NB4 (cell line): ENCODE results near the gene ERBB4.

ENCODE experiments used
- TF ChIP-seq, protein P1 (sequence below): IDR thresholded peaks from 2 replicates; pipeline ENCODE4 v1.6.1; 2011; ENCODE audit warnings: low read depth, low read length
- TF ChIP-seq, protein P2 (sequence below): IDR thresholded peaks from one replicate; pipeline ENCODE4 v1.5.1; 2012; ENCODE audit warnings: low read depth, low read length

DNA sequence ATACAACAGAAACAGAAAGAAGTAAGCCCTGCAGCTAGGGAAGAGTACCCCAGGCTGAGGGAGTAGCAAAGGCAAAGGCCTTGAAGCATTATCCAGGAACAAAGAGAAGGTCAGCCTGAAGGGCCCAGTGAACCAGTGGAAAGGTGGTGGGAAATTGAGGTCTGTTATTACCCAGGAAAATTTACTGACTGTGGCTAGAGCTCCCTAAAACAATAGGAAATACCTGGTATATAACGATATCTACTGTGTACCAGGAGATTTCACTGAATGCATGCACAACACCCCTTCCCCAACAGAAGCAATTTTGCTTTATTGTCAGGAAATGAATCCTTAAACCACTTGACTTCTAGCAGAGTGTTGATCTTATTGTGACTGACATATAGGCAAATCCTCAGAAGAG is 365.3 kb downstream of the ERBB4 start:
- TF ChIP-seq, protein P1, sequence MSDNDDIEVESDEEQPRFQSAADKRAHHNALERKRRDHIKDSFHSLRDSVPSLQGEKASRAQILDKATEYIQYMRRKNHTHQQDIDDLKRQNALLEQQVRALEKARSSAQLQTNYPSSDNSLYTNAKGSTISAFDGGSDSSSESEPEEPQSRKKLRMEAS = no peak
- TF ChIP-seq, protein P2, sequence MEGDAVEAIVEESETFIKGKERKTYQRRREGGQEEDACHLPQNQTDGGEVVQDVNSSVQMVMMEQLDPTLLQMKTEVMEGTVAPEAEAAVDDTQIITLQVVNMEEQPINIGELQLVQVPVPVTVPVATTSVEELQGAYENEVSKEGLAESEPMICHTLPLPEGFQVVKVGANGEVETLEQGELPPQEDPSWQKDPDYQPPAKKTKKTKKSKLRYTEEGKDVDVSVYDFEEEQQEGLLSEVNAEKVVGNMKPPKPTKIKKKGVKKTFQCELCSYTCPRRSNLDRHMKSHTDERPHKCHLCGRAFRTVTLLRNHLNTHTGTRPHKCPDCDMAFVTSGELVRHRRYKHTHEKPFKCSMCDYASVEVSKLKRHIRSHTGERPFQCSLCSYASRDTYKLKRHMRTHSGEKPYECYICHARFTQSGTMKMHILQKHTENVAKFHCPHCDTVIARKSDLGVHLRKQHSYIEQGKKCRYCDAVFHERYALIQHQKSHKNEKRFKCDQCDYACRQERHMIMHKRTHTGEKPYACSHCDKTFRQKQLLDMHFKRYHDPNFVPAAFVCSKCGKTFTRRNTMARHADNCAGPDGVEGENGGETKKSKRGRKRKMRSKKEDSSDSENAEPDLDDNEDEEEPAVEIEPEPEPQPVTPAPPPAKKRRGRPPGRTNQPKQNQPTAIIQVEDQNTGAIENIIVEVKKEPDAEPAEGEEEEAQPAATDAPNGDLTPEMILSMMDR = no peak
